ENCODE measurements around the gene SMIM3.

GRCh38 chr5:150762211-150762610 lies 16.3 kb upstream of the SMIM3 start:
- no peak for TF ChIP-seq EZH2phosphoT487 (IDR thresholded peaks at IDR 0.05; ENCODE audit: low read length)
- TF ChIP-seq, protein P1, sequence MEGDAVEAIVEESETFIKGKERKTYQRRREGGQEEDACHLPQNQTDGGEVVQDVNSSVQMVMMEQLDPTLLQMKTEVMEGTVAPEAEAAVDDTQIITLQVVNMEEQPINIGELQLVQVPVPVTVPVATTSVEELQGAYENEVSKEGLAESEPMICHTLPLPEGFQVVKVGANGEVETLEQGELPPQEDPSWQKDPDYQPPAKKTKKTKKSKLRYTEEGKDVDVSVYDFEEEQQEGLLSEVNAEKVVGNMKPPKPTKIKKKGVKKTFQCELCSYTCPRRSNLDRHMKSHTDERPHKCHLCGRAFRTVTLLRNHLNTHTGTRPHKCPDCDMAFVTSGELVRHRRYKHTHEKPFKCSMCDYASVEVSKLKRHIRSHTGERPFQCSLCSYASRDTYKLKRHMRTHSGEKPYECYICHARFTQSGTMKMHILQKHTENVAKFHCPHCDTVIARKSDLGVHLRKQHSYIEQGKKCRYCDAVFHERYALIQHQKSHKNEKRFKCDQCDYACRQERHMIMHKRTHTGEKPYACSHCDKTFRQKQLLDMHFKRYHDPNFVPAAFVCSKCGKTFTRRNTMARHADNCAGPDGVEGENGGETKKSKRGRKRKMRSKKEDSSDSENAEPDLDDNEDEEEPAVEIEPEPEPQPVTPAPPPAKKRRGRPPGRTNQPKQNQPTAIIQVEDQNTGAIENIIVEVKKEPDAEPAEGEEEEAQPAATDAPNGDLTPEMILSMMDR (IDR thresholded peaks at IDR 0.05; ENCODE audit: low read length): no peak
